GM12878 (cell line): ENCODE data around the gene FMOD.

ENCODE experiments used
- CTCF ChIP-seq, 3 experiments: IDR thresholded peaks in 2 of 3; conservative IDR thresholded peaks in 1 of 3; 2 replicates each; pipeline ENCODE4 v1.5.1; 2011; ENCODE audit warnings: low read depth in 3 of 3, low read length in 3 of 3, mild to moderate bottlenecking in 3 of 3, control low read depth in 2 of 3, moderate library complexity in 2 of 3, inconsistent platforms in 1 of 3, mixed read lengths in 1 of 3; ENCODE audit not compliant: control insufficient read depth in 2 of 3, insufficient read depth in 1 of 3; ENCODE audit errors: extremely low read depth in 1 of 3
- HDAC6 ChIP-seq: fragments of 200-600 bp; sonication (generic); IDR thresholded peaks from one replicate; pipeline ENCODE4 v1.8.0; 2017; ENCODE audit warnings: antibody characterized with exemption; ENCODE audit not compliant: unreplicated experiment
- POLR2AphosphoS5 ChIP-seq: IDR thresholded peaks from 2 replicates; pipeline ENCODE4 v1.6.1; 2011; ENCODE audit warnings: mild to moderate bottlenecking, low read length, inconsistent platforms
- SP1 ChIP-seq: IDR thresholded peaks from one replicate; pipeline ENCODE4 v1.6.1; 2011; ENCODE audit warnings: low read depth, low read length
- TCF12 ChIP-seq: IDR thresholded peaks from 2 replicates; pipeline ENCODE4 v1.6.1; 2011; ENCODE audit warnings: low read depth, mild to moderate bottlenecking, low read length
- ZZZ3 ChIP-seq: IDR thresholded peaks from 2 replicates; pipeline ENCODE4 v1.6.1; 2011; ENCODE audit warnings: low read depth; ENCODE audit not compliant: control insufficient read depth, insufficient read length
- TF ChIP-seq, protein P1 (sequence below): fragments of 450-650 bp; IDR thresholded peaks from 2 replicates; pipeline ENCODE4 v1.6.1; 2017; ENCODE audit warnings: mild to moderate bottlenecking

DNA sequence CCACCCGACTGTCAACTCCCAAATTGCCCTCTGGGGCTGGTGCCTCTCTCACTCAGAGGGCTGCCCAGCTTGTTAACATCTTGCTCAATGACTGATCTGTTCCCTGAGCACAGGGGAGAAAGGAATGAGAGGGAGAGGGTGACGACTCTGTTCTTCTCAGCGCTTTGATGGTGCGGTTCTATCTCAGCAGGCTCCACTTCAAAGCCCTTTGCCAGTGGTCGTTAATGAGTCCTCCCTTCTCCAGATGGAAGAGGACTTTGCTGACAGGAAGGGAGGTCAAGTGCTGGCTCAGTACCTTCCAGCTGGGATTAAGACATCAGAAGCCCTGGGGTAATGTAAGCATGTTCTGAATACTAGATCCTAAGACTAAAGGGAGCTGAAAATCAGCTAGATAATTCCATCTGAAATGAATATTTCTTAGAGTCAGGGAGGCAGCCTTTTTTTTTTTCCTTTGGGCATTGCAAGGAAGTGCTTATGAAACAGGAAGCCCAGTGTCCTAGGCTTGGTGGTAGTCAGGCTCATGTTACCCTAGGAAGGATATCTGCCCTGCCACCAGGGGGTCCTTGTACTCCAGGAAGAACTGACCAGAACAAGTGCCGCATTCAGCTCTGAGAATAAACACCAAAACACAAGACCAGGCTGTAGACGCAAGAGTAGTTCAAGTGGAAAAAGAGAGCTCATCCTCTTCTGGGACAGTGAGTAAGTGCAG lies 4.7 kb downstream of the FMOD start:
- TF ChIP-seq CTCF (IDR thresholded peaks at IDR 0.05 in 2 of 3, conservative IDR thresholded peaks at IDR 0.05 in 1 of 3; ENCODE audit: control insufficient read depth in 2 of 3, extremely low read depth in 1 of 3, insufficient read depth in 1 of 3, low read depth in 3 of 3, low read length in 3 of 3) (no peak), SP1 (no peak), TCF12 (no peak), POLR2AphosphoS5 (no peak), HDAC6 (no peak), ZZZ3 (no peak)
- TF ChIP-seq, protein P1, sequence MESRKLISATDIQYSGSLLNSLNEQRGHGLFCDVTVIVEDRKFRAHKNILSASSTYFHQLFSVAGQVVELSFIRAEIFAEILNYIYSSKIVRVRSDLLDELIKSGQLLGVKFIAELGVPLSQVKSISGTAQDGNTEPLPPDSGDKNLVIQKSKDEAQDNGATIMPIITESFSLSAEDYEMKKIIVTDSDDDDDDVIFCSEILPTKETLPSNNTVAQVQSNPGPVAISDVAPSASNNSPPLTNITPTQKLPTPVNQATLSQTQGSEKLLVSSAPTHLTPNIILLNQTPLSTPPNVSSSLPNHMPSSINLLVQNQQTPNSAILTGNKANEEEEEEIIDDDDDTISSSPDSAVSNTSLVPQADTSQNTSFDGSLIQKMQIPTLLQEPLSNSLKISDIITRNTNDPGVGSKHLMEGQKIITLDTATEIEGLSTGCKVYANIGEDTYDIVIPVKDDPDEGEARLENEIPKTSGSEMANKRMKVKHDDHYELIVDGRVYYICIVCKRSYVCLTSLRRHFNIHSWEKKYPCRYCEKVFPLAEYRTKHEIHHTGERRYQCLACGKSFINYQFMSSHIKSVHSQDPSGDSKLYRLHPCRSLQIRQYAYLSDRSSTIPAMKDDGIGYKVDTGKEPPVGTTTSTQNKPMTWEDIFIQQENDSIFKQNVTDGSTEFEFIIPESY, result no peak
